Colonic mucosa (tissue), 4 donors: ENCODE measurements around the gene C3orf33. TPM values are rescaled to one million over a fixed set of nuclear protein-coding genes. Genes with fewer than 3 reads are reported as not detected.
"Not testable (repeated sequence)": the region's sequence is repeated elsewhere in the genome, so short reads cannot be mapped to it uniquely, and the experiment has no call there.

ENCODE experiments used
- DNase-seq: peaks from one replicate; pipeline ENCODE4 v3.0.0-alpha.2; 2020
- H3K27ac ChIP-seq: fragments of 200-600 bp; one replicate; pipeline ENCODE4 v1.8.0; 2021
- H3K27me3 ChIP-seq: fragments of 200-600 bp; one replicate; pipeline ENCODE4 v1.8.0; 2021
- H3K36me3 ChIP-seq: fragments of 200-600 bp; one replicate; pipeline ENCODE4 v1.8.0; 2021
- H3K4me1 ChIP-seq: fragments of 200-600 bp; one replicate; pipeline ENCODE4 v1.8.0; 2021; ENCODE audit warnings: mild to moderate bottlenecking
- H3K4me3 ChIP-seq: fragments of 200-600 bp; one replicate; pipeline ENCODE4 v1.8.0; 2021
- H3K9ac ChIP-seq, 2 donors: one replicate each; pipeline ENCODE4 v1.7.0; 2013; ENCODE audit warnings: control low read depth in 2 of 2, low read depth in 2 of 2, low read length in 2 of 2
- H3K9me3 ChIP-seq: fragments of 200-600 bp; one replicate; pipeline ENCODE4 v1.8.0; 2021
- intact Hi-C: fragments of 100-400 bp; cut with DNase I; formaldehyde crosslinking; loops from one replicate; pipeline ENCODE4 v1.14.1; 2022
- total RNA-seq, 2 donors: library from RNA; stranded (reverse); fragmentation: NEBNext Ultra II Directional in 1 of 2; extraction: Animal tissue kit (Norgen Biotek cat#: 25700) in 1 of 2; gene quantifications; one replicate each; pipeline ENCODE4 v1.2.1, GENCODE V29; 2021
- TF ChIP-seq, protein P1 (sequence below): fragments of 200-600 bp; IDR thresholded peaks from one replicate; pipeline ENCODE4 v1.8.0; 2022; ENCODE audit warnings: antibody characterized with exemption, mild to moderate bottlenecking
- donor health status: healthy.
- donor health status: DM: no; HTN: no; CAD: no.
- donor health status: DM: no; HTN: no; CAD: no.

Gene C3orf33
- total RNA-seq, 2 donors from 2014 or later: 2.4 to 2.8 TPM

DNA sequence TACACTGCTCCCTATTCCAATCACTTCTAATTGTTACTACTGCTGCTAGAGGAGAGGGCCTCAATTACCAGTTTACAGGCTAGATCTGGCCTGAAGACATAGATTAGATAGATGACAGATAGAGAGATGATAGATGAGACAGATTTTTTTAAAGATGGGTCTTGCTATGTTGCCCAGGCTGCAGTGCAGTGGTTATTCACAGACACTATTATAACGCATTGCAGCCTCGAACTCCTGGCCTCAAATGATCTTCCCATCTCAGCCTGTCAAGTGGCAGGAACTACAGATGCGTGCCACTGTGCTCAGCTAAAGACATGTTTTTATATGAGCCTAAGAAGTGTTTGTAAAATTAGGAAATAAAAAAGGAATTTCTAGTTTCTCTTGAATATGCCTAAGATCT, 41.9 kb upstream of the C3orf33 start:
- TF ChIP-seq, protein P1, sequence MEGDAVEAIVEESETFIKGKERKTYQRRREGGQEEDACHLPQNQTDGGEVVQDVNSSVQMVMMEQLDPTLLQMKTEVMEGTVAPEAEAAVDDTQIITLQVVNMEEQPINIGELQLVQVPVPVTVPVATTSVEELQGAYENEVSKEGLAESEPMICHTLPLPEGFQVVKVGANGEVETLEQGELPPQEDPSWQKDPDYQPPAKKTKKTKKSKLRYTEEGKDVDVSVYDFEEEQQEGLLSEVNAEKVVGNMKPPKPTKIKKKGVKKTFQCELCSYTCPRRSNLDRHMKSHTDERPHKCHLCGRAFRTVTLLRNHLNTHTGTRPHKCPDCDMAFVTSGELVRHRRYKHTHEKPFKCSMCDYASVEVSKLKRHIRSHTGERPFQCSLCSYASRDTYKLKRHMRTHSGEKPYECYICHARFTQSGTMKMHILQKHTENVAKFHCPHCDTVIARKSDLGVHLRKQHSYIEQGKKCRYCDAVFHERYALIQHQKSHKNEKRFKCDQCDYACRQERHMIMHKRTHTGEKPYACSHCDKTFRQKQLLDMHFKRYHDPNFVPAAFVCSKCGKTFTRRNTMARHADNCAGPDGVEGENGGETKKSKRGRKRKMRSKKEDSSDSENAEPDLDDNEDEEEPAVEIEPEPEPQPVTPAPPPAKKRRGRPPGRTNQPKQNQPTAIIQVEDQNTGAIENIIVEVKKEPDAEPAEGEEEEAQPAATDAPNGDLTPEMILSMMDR: no peak
- intact Hi-C loops: no loop called here
- no peak overlapping the region for H3K4me3 ChIP-seq

DNA sequence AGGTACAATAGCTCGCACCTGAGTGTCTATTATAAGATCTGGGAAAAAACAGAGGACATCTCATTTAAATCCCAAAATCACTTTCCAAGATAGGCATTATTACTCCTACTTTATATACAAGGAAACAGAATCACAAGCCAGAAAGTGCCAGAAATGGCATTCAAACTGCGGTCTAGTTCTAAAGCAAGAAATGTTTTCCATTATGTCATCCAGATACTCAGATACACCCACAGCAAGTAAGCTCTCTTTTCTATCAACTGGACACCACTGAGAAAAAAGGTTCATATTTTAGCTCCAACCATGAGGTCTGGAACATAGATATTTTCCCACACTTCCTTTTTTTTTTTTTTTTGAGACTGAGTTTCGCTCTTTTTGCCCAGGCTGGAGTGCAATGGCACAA, 40.0 kb upstream of the C3orf33 start:
- Histone ChIP-seq H3K27ac (no peak overlapping the region), H3K4me3 (no peak overlapping the region), H3K36me3 (no peaks in the 10 kb centered on the region), H3K9ac (no peak overlapping the region), H3K9me3 (no peaks in the 10 kb centered on the region), H3K4me1 (peaks cover 13% of the 10 kb centered on the region), H3K27me3 (no peaks in the 10 kb centered on the region)
- TF ChIP-seq, protein P1: no peak
- intact Hi-C loops: no loop called here
- DNase-seq: no peak

More for the DNA sequence above, 41.9 kb upstream of the C3orf33 start:
- H3K9me3 ChIP-seq: no peaks in the 10 kb centered on the region
- H3K36me3 ChIP-seq: no peaks in the 10 kb centered on the region
- no peak overlapping the region for H3K27ac ChIP-seq
- no peak overlapping the region for H3K9ac ChIP-seq
- peaks cover 25% of the 10 kb centered on the region for H3K4me1 ChIP-seq
- no peak for DNase-seq
- H3K27me3 ChIP-seq: no peaks in the 10 kb centered on the region

DNA sequence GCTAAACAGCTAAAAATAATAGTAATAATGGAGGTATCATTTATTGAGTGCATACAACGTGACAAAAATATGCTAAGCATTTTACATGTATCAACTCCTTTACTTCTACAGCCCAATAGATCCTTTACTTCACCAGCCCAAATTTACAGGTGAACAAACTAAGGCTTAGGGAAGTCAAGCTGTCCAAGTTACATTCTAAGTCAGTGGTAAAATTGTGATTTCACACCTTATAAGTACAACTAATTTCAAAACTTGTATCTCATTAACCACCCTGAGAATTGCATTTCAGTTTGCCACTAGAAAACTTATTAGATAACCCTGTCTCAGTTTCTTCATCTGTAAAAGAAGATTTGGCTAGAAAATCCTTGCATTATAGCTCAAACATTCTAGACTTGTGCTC, 37.5 kb upstream of the C3orf33 start:
- no peaks in the 10 kb centered on the region for H3K9me3 ChIP-seq
- TF ChIP-seq, protein P1: no peak
- H3K9ac ChIP-seq: no peak overlapping the region
- no peak overlapping the region for H3K27ac ChIP-seq
- H3K4me3 ChIP-seq: no peak overlapping the region
- H3K27me3 ChIP-seq: no peaks in the 10 kb centered on the region
- no peaks in the 10 kb centered on the region for H3K36me3 ChIP-seq
- intact Hi-C loops: no loop called here
- no peak for DNase-seq
- H3K4me1 ChIP-seq: peaks cover under 1% of the 10 kb centered on the region

DNA sequence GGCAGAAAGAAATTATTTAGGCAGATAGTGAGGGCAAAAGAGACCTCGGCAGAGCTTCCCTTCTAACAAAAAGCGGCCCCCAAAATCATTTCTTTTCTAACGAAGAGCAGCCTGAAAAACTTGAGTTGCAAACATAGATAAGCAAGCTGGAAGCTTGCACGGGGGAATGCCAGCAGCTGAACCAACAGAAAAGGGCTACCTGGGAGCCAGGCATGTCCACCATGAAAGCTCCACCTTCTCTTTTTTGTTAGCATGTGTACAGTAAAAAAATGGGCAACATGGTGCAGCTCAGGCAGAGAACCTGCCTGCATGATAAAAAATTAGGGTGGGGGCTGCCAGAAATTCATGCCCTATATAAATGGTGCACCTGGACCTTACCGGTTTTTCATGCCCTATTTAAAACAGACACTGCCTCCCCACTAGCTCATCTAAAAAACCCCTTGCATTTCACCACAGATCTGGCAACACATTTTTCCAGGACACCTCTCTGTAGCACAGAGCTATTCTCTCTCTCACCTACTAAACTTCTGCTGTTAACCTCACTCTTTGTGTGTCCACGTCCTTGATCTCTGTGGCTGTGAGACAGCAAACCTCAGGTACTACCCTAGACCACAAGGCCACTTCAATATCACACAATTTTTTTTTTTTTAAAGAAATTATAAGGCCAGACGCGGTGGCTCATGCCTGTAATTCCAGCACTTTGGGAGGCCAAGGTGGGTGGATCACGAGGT, 29.4 kb upstream of the C3orf33 start:
- no peaks in the 10 kb centered on the region for H3K36me3 ChIP-seq
- no peak overlapping the region for H3K9ac ChIP-seq
- no peak for DNase-seq
- TF ChIP-seq, protein P1: no peak
- H3K4me1 ChIP-seq: no peaks in the 10 kb centered on the region
- no peak overlapping the region for H3K27ac ChIP-seq
- H3K4me3 ChIP-seq: no peak overlapping the region
- H3K27me3 ChIP-seq: no peaks in the 10 kb centered on the region
- no peaks in the 10 kb centered on the region for H3K9me3 ChIP-seq
- intact Hi-C loops: no loop called here

DNA sequence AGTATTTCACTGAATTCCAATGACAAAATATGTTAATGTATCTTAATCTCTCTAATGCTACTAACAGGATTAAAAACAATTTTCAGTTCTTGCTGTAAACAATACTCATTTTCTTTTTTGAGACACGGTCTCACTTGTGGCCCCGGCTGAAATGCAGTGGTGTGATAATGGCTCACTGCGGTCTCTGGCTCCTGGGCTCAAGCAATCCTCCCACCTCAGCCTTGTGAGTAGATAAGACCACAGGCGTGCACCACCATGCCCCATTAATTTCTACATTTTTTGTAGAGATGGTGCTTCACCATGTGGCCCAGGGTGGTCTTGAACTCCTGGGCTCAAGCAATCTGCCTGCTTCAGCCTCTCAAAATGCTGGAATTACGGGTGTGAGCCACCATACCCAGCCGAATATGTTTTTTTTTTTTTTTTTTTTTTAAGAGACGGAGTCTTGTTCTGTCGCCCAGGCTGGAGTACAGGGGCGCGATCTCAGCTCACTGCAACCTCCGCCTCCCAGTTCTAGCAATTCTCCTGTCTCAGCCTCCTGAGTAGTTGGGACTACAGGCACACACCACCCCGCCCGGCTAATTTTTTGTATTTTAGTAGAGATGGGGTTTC, 22.5 kb upstream of the C3orf33 start:
- H3K4me1 ChIP-seq, H3K36me3 ChIP-seq, H3K9me3 ChIP-seq, DNase-seq, H3K27ac ChIP-seq, H3K4me3 ChIP-seq, H3K9ac ChIP-seq, H3K27me3 ChIP-seq, intact Hi-C loops: not testable (repeated sequence)

DNA sequence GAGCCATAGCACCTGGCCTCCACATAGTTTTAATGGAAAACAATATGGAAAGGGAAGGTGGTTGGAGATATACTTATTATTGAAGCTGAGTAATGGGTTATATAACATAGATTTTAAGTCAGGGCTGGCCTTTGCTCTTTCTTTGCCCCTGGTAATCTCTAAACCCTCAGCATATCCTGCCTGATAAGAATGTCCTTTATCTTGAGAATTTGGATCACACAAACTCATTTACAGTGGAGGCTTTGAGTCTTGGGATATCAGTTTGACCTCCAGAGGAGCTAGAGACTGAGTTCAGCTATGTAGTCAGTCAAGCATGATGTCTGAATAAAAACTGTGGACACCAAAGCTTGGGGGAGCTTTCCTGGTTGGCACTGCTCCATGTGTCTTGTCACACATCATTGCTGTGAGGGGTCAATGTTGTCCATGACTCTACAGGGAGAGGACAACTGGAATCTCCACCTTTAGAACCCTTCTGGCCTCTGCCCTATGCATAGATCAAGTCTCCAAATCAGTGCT, 9.0 kb upstream of the C3orf33 start:
- intact Hi-C loops: no loop called here
- Histone ChIP-seq H3K36me3 (no peaks in the 10 kb centered on the region), H3K4me1 (no peaks in the 10 kb centered on the region), H3K9me3 (no peaks in the 10 kb centered on the region), H3K27me3 (no peaks in the 10 kb centered on the region), H3K4me3 (no peak overlapping the region), H3K27ac (no peak overlapping the region), H3K9ac (no peak overlapping the region)
- no peak for DNase-seq
- TF ChIP-seq, protein P1: no peak

DNA sequence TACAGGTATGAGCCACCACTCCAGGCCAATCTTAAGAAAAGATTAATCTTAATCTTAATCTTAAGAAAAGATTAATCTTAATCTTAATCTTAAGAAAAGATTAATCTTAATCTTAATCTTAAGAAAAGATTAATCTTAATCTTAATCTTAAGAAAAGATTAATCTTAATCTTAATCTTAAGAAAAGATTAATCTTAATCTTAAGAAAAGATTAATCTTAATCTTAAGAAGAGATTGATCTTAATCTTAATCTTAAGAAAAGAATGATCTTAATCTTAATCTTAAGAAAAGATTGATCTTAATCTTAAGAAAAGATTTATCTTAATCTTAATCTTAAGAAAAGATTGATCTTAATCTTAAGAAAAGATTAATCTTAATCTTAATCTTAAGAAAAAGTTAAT, 7.1 kb upstream of the C3orf33 start:
- H3K36me3 ChIP-seq, H3K27ac ChIP-seq, H3K9ac ChIP-seq, H3K9me3 ChIP-seq, intact Hi-C loops, H3K27me3 ChIP-seq, DNase-seq, H3K4me3 ChIP-seq, H3K4me1 ChIP-seq: not testable (repeated sequence)
